ENCODE data around the gene TMEM236. TPM values are rescaled to one million over a fixed set of nuclear protein-coding genes. Genes with fewer than 3 reads are reported as not detected.

TMEM236 gene
- polyA plus RNA-seq, 1 donor (not counting 4 experiments of a cell fraction or from before 2014, with no cell fraction given), result 0.13 TPM

- Histone ChIP-seq H3K9me1 (ENCODE audit: control insufficient read depth, extremely low read depth, insufficient read depth, low read length) (peaks cover 4% of the 10 kb centered on the region), H3K36me3 (ENCODE audit: control insufficient read depth in 2 of 2, extremely low read depth in 1 of 2, insufficient read depth in 2 of 2, low read length in 2 of 2) (no peaks in the 10 kb centered on the region), H2AFZ (ENCODE audit: control insufficient read depth, low read length) (peak overlapping the region; percentile 92), H3K4me3 (ENCODE audit: control insufficient read depth in 2 of 3, extremely low read depth in 1 of 3, insufficient read depth in 2 of 3, low read depth in 1 of 3, low read length in 3 of 3) (peak overlapping the region in 2 of 3 experiments; percentile 36 to 52), H4K20me1 (ENCODE audit: control insufficient read depth, extremely low read depth, insufficient read depth, low read length) (no peaks in the 10 kb centered on the region), H3K79me2 (ENCODE audit: control insufficient read depth, insufficient read depth, low read length) (no peaks in the 10 kb centered on the region), H3K27ac (ENCODE audit: control insufficient read depth, insufficient read depth, low read length) (peak overlapping the region; percentile 83), H3K27me3 (ENCODE audit: control insufficient read depth, extremely low read depth, insufficient read depth, low read length) (no peaks in the 10 kb centered on the region), H3K9ac (ENCODE audit: control insufficient read depth, extremely low read depth, insufficient read depth, low read length) (peak overlapping the region; percentile 61), H3K4me2 (ENCODE audit: control insufficient read depth, extremely low read depth, insufficient read depth, low read depth, low read length) (peak overlapping the region; percentile 89), H3K9me3 (ENCODE audit: control insufficient read depth, low read depth, low read length) (no peaks in the 10 kb centered on the region), H3K4me1 (ENCODE audit: control insufficient read depth, extremely low read depth, insufficient read depth, low read length) (peaks cover 44% of the 10 kb centered on the region)
- FAIRE-seq (peak; percentile 95), DNase-seq (ENCODE audit: low read depth, low spot score) (peak; percentile 80)
- dilution Hi-C loops (cut with MboI; ENCODE audit: extremely low pct_ligation_motif_present, low sequenced_read_pairs), result no loop called here
- no peak for TF ChIP-seq EZH2 (IDR thresholded peaks at IDR 0.05; ENCODE audit: low read length)
- no peak for TF ChIP-seq CTCF (optimal IDR thresholded peaks at IDR 0.05 in 1 of 3, IDR thresholded peaks at IDR 0.05 in 1 of 3, conservative IDR thresholded peaks at IDR 0.05 in 1 of 3; ENCODE audit: extremely low read depth in 1 of 3, insufficient read depth in 2 of 3, low read length in 3 of 3)
Measured at GRCh38 chr10:17782921-17783665, 31.1 kb downstream of the TMEM236 start.

- Histone ChIP-seq H3K27ac (ENCODE audit: control insufficient read depth, insufficient read depth, low read length) (peak overlapping the region; percentile 83), H3K4me1 (ENCODE audit: control insufficient read depth, extremely low read depth, insufficient read depth, low read length) (peaks cover 44% of the 10 kb centered on the region), H3K36me3 (ENCODE audit: control insufficient read depth in 2 of 2, extremely low read depth in 1 of 2, insufficient read depth in 2 of 2, low read length in 2 of 2) (no peaks in the 10 kb centered on the region), H3K4me2 (ENCODE audit: control insufficient read depth, extremely low read depth, insufficient read depth, low read depth, low read length) (peak overlapping the region; percentile 89), H3K9ac (ENCODE audit: control insufficient read depth, extremely low read depth, insufficient read depth, low read length) (no peak overlapping the region), H3K79me2 (ENCODE audit: control insufficient read depth, insufficient read depth, low read length) (no peaks in the 10 kb centered on the region), H3K9me1 (ENCODE audit: control insufficient read depth, extremely low read depth, insufficient read depth, low read length) (peaks cover 4% of the 10 kb centered on the region), H3K27me3 (ENCODE audit: control insufficient read depth, extremely low read depth, insufficient read depth, low read length) (no peaks in the 10 kb centered on the region), H2AFZ (ENCODE audit: control insufficient read depth, low read length) (no peak overlapping the region), H4K20me1 (ENCODE audit: control insufficient read depth, extremely low read depth, insufficient read depth, low read length) (no peaks in the 10 kb centered on the region), H3K4me3 (ENCODE audit: control insufficient read depth in 2 of 3, extremely low read depth in 1 of 3, insufficient read depth in 2 of 3, low read depth in 1 of 3, low read length in 3 of 3) (peak overlapping the region in 1 of 3 experiments; percentile 36), H3K9me3 (ENCODE audit: control insufficient read depth, low read depth, low read length) (no peaks in the 10 kb centered on the region)
- dilution Hi-C loops (cut with MboI; ENCODE audit: extremely low pct_ligation_motif_present, low sequenced_read_pairs), result no loop called here
- DNase-seq (ENCODE audit: low read depth, low spot score) (no peak), FAIRE-seq (no peak)
- TF ChIP-seq EZH2 (IDR thresholded peaks at IDR 0.05; ENCODE audit: low read length) (no peak), CTCF (optimal IDR thresholded peaks at IDR 0.05 in 1 of 3, IDR thresholded peaks at IDR 0.05 in 1 of 3, conservative IDR thresholded peaks at IDR 0.05 in 1 of 3; ENCODE audit: extremely low read depth in 1 of 3, insufficient read depth in 2 of 3, low read length in 3 of 3) (no peak)
Measured at GRCh38 chr10:17783751-17784150, 31.8 kb downstream of the TMEM236 start.
